ENCODE data around the gene TEX19. TPM values are rescaled to one million over a fixed set of nuclear protein-coding genes. Genes with fewer than 3 reads are reported as not detected.

The TEX19 gene
- total RNA-seq, 1 donor from 2014 or later, result not detected

- peaks cover 9% of the 10 kb centered on the region for H3K4me1 ChIP-seq
- intact Hi-C loops (cut with DNase I), result loop anchor here (5.0 kb wide), 1 partner anchor 84 kb away; no protein-coding TSS in a partner anchor
- no peaks in the 10 kb centered on the region for H3K36me3 ChIP-seq
- DNase-seq (peak; percentile 77), ATAC-seq (peak; percentile 63)
- TF ChIP-seq CTCF (IDR thresholded peaks at IDR 0.05), result peak; percentile 86
- no peaks in the 10 kb centered on the region for H3K9me3 ChIP-seq
- H3K27me3 ChIP-seq, result no peaks in the 10 kb centered on the region
- H3K27ac ChIP-seq, result no peak overlapping the region
- H3K4me3 ChIP-seq, result no peak overlapping the region
Observed at GRCh38 chr17:82320956-82321927, 37.8 kb upstream of the TEX19 start.

- H3K4me3 ChIP-seq, result no peak overlapping the region
- DNase-seq, result peak; percentile 61
- intact Hi-C loops (cut with DNase I), result loop anchor here (5.0 kb wide), 1 partner anchor 85 kb away; no protein-coding TSS in a partner anchor
- no peaks in the 10 kb centered on the region for H3K27me3 ChIP-seq
- no peaks in the 10 kb centered on the region for H3K9me3 ChIP-seq
- H3K36me3 ChIP-seq, result no peaks in the 10 kb centered on the region
- peaks cover 8% of the 10 kb centered on the region for H3K4me1 ChIP-seq
- no peak overlapping the region for H3K27ac ChIP-seq
- no peak for ATAC-seq
- no peak for TF ChIP-seq CTCF (IDR thresholded peaks at IDR 0.05)
Observed at GRCh38 chr17:82321947-82322466, 37.0 kb upstream of the TEX19 start.

- Histone ChIP-seq H3K27ac (no peak overlapping the region), H3K9me3 (no peaks in the 10 kb centered on the region), H3K27me3 (no peaks in the 10 kb centered on the region), H3K4me3 (no peak overlapping the region), H3K36me3 (no peaks in the 10 kb centered on the region), H3K4me1 (peaks cover 8% of the 10 kb centered on the region)
- DNase-seq (peak; percentile 62), ATAC-seq (no peak)
- intact Hi-C loops (cut with DNase I), result loop anchor here (5.0 kb wide), 1 partner anchor 85 kb away; no protein-coding TSS in a partner anchor
- TF ChIP-seq CTCF (IDR thresholded peaks at IDR 0.05), result no peak
Observed at GRCh38 chr17:82322526-82323453, 36.3 kb upstream of the TEX19 start.

GRCh38 chr17:82323514-82324234 is 35.4 kb upstream of the TEX19 start:
- no peak for TF ChIP-seq CTCF (IDR thresholded peaks at IDR 0.05)
- Histone ChIP-seq H3K27me3 (no peaks in the 10 kb centered on the region), H3K27ac (no peak overlapping the region), H3K4me3 (no peak overlapping the region), H3K36me3 (no peaks in the 10 kb centered on the region), H3K4me1 (peaks cover 8% of the 10 kb centered on the region), H3K9me3 (no peaks in the 10 kb centered on the region)
- DNase-seq, result peak; percentile 62
- ATAC-seq, result no peak
- intact Hi-C loops (cut with DNase I), result loop anchor here (5.0 kb wide), 1 partner anchor 86 kb away; no protein-coding TSS in a partner anchor
